Neutrophil (primary cell): Measurements from ENCODE around the gene SOS2.

Experiments
- H3K27ac ChIP-seq: fragments of 200-600 bp; sonication (generic); 2 replicates; pipeline ENCODE4 v1.5.1; 2016; ENCODE audit warnings: mild to moderate bottlenecking, moderate library complexity
- H3K27me3 ChIP-seq: fragments of 200-600 bp; sonication (generic); 2 replicates; pipeline ENCODE4 v1.6.0; 2016; ENCODE audit warnings: mild to moderate bottlenecking
- H3K36me3 ChIP-seq: fragments of 200-600 bp; sonication (generic); 2 replicates; pipeline ENCODE4 v1.5.1; 2017
- H3K4me1 ChIP-seq, 2 experiments: fragments of 200-600 bp in 1 of 2; sonication (generic) in 1 of 2; 1 replicate in 1 of 2; 2 replicates in 1 of 2; pipeline versions ENCODE4 v1.5.1 to v1.6.1; 2013 to 2016; ENCODE audit warnings: low read depth in 1 of 2, low read length in 1 of 2, mild to moderate bottlenecking in 1 of 2, moderate library complexity in 1 of 2; ENCODE audit not compliant: control insufficient read depth in 1 of 2, insufficient read depth in 1 of 2
- H3K4me3 ChIP-seq, 2 experiments: fragments of 200-600 bp in 1 of 2; sonication (generic) in 1 of 2; 1 replicate in 1 of 2; 2 replicates in 1 of 2; pipeline ENCODE4 v1.5.1; 2013 to 2016; ENCODE audit warnings: low read depth in 1 of 2, low read length in 1 of 2, mild to moderate bottlenecking in 1 of 2, moderate library complexity in 1 of 2
- H3K9me3 ChIP-seq: fragments of 200-600 bp; sonication (generic); 2 replicates; pipeline ENCODE4 v1.5.1; 2016
- CTCF ChIP-seq: fragments of 200-600 bp; sonication (generic); IDR thresholded peaks from 2 replicates; pipeline ENCODE4 v1.5.1; 2016; ENCODE audit warnings: antibody characterized with exemption

Gene SOS2

GRCh38 chr14:50228313-50228712 is 3.1 kb downstream of the SOS2 start:
- TF ChIP-seq CTCF = no peak
- peaks cover 48 to 58% of the 10 kb centered on the region in 2 experiments for H3K4me1 ChIP-seq
- H3K9me3 ChIP-seq = no peaks in the 10 kb centered on the region
- H3K36me3 ChIP-seq = no peaks in the 10 kb centered on the region
- H3K4me3 ChIP-seq = peak overlapping the region; percentile 86 to 91
- peak overlapping the region; percentile 97 for H3K27ac ChIP-seq
- H3K27me3 ChIP-seq = no peaks in the 10 kb centered on the region

- no peaks in the 10 kb centered on the region for H3K36me3 ChIP-seq
Measured at GRCh38 chr14:50225974-50226297, 5.4 kb downstream of the SOS2 start.

GRCh38 chr14:50225067-50225973 is 6.1 kb downstream of the SOS2 start:
- Histone ChIP-seq H3K4me1 (peaks cover 37 to 53% of the 10 kb centered on the region in 2 experiments), H3K9me3 (no peaks in the 10 kb centered on the region), H3K27me3 (no peaks in the 10 kb centered on the region), H3K27ac (peak overlapping the region; percentile 76), H3K36me3 (no peaks in the 10 kb centered on the region), H3K4me3 (no peak overlapping the region)
- TF ChIP-seq CTCF = no peak

More at GRCh38 chr14:50225974-50226297, 5.4 kb downstream of the SOS2 start:
- Histone ChIP-seq H3K9me3 (no peaks in the 10 kb centered on the region), H3K27ac (peak overlapping the region; percentile 76), H3K27me3 (no peaks in the 10 kb centered on the region), H3K4me1 (peaks cover 37 to 53% of the 10 kb centered on the region in 2 experiments), H3K4me3 (no peak overlapping the region)
- no peak for TF ChIP-seq CTCF

- H3K27ac ChIP-seq = peak overlapping the region; percentile 17
- no peak overlapping the region for H3K4me3 ChIP-seq
- TF ChIP-seq CTCF = no peak
- no peaks in the 10 kb centered on the region for H3K9me3 ChIP-seq
- peaks cover 13 to 26% of the 10 kb centered on the region in 2 experiments for H3K4me1 ChIP-seq
- no peaks in the 10 kb centered on the region for H3K36me3 ChIP-seq
- H3K27me3 ChIP-seq = no peaks in the 10 kb centered on the region
Measured at GRCh38 chr14:50222055-50222613, 9.2 kb downstream of the SOS2 start.

- Histone ChIP-seq H3K9me3 (no peaks in the 10 kb centered on the region), H3K4me1 (peaks cover 0 to 5% of the 10 kb centered on the region in 2 experiments), H3K4me3 (no peak overlapping the region), H3K36me3 (no peaks in the 10 kb centered on the region), H3K27me3 (no peaks in the 10 kb centered on the region), H3K27ac (no peak overlapping the region)
- no peak for TF ChIP-seq CTCF
Measured at GRCh38 chr14:50218501-50218900, 12.9 kb downstream of the SOS2 start.
